Measurements from ENCODE around the gene CNOT6.

The CNOT6 gene

GRCh38 chr5:180586870-180587269 lies 92.7 kb downstream of the CNOT6 start:
- no peak for DNase-seq

GRCh38 chr5:180589771-180590542 lies 95.8 kb downstream of the CNOT6 start:
- DNase-seq = no peak

- no peak for DNase-seq
Measured at GRCh38 chr5:180590543-180591310, 96.5 kb downstream of the CNOT6 start.

- DNase-seq = peak; percentile 37
Measured at GRCh38 chr5:180591311-180591887, 97.2 kb downstream of the CNOT6 start, which contains the start of gene SCGB3A1. Gene SCGB3A1, minus strand, starts transcription at chr5:180591499. Its CDS starts 37 bp downstream, at chr5:180591462.

DNA sequence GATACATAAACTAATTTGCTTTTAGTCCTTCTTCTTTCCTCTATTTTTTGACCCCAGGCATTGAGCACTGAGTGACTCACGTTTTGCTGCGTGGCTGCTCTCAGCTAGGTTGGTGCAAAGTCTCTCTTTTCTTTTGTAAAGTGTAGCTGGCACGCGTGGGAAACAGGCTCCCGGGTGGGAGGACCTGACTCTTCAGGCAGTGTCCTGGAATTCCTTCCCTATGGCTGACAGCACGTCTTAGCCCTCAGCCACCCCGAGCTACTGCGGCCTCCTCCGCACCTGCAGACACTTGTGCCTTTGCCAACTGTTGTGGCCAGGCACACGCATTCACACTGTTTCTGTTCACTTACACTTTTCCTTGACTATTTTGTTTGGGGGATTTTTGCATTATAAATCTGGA lies 98.0 kb downstream of the CNOT6 start:
- no peak for DNase-seq

DNA sequence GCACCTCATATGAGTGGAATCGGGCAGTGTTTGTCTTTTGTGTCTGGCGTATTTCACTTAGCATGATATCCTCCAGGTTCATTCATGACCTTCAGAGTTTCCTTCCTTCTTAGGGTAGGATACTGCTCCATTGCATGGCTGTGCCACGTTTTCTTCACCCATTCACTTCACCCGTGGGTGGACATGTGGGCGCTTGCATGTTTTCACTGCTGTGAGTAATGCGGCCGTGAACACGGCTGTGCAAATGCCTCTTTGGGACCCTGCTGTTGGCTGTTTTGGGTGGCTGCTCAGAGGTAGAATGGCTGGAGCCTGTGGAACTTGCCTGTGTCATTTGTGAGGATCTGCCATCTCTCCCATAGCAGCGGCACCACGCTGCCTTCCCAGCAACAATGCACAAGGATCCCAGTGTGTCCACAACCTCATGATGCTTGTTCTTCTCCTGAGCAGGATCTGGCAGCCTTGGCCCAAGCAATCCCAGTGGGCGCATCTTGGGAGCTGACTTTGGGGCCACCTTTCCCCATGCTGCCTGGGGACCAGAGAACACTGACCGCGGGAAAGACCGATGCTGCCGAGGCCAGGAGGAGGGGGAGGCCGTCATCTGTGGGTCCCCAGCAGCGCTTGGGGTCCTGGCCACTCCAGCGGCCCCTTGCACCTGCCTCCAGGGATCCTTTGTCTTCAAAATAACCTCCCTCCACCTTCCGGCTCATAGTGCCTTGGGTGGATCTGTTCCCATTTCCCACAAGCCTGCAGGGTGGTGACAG lies 99.4 kb downstream of the CNOT6 start:
- DNase-seq = no peak

- DNase-seq = no peak
Measured at GRCh38 chr5:180594311-180595045, 100.3 kb downstream of the CNOT6 start.

GRCh38 chr5:180595046-180595379 lies 100.8 kb downstream of the CNOT6 start:
- no peak for DNase-seq

- DNase-seq = no peak
Measured at GRCh38 chr5:180595381-180596114, 101.4 kb downstream of the CNOT6 start.

GRCh38 chr5:180596115-180596667 lies 102.0 kb downstream of the CNOT6 start:
- DNase-seq = no peak

DNA sequence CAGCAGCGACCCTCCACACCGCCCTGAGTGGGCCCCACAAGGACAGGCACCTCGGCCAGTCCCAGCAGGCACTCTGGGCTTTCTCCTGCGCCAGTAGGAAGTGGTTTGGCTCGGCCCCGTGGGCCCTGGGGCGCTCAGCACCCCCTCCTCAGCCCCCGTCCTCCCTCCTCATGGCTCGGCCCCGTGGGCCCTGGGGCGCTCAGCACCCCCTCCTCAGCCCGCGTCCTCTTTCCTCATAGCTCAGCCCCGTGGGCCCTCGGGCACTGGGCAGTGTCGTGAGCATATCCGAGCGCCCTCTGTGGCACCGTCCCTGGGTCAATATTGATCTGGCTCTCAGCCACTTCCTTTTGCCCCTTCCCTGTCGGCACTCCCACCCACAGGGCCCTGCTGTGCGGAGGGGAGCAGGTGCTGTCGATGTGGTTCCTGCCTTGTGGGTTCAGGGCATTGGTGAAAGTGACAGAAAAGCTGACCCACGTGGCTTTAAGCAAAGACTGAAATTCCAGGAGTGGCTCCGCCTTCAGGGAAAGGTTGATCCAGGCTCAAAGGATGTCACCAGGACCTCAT lies 102.6 kb downstream of the CNOT6 start:
- DNase-seq = peak; percentile 32

GRCh38 chr5:180598316-180598701 lies 104.1 kb downstream of the CNOT6 start:
- no peak for DNase-seq

GRCh38 chr5:180598797-180599589 lies 104.8 kb downstream of the CNOT6 start:
- no peak for DNase-seq

GRCh38 chr5:180599590-180599914 lies 105.4 kb downstream of the CNOT6 start:
- DNase-seq = no peak

DNA sequence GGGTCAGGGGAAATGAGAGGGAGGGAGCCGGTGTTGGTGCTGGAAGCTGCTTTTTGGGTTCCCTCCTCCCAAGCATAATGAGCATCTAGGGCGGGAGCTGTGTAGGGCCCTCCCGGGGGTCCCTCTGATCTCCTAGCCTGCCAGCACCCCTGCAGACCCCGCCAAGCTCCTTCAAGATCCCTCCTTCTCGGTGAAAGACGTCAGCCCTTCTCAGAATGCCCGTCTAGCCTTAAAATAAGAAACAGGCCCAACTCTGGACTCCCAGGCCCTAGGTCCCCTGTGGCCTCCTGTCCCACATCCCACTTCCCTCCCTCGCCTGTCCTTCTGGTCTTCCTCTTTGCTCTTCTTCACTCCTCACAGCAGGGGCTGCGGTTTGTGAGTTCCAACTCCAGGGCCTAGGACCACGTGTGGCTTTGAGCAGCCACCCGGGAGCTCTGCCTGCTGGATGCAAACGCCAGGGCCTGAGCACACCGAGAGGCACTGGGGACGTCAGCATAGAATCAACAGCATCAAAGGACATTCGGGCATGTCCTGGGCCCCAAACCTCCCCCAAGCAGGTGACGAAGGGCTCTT lies 105.9 kb downstream of the CNOT6 start:
- no peak for DNase-seq

DNA sequence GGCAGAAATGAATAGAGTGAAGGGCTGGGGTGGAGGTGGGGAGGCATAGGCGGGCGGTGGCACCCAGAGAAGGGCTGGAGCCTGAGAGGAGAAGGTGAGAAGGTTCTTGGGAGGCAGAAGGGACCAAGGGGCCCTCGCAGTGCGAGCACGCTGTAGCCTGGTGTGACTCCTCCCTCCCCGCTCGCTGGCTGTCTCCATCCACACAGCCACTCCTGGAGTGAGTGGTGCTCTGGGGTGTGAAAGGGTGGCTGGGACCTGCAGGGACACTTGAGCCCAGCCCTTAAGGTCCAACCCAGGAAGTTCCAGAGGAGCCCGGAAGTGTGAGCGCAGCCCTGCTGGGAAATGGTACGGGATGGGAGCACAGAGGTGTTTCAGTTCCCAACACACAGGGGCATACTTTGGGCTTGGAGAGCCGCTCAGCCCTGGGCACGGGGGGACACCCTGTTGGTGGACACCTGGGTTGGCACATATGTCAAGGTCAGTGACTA lies 106.4 kb downstream of the CNOT6 start:
- DNase-seq = no peak

DNA sequence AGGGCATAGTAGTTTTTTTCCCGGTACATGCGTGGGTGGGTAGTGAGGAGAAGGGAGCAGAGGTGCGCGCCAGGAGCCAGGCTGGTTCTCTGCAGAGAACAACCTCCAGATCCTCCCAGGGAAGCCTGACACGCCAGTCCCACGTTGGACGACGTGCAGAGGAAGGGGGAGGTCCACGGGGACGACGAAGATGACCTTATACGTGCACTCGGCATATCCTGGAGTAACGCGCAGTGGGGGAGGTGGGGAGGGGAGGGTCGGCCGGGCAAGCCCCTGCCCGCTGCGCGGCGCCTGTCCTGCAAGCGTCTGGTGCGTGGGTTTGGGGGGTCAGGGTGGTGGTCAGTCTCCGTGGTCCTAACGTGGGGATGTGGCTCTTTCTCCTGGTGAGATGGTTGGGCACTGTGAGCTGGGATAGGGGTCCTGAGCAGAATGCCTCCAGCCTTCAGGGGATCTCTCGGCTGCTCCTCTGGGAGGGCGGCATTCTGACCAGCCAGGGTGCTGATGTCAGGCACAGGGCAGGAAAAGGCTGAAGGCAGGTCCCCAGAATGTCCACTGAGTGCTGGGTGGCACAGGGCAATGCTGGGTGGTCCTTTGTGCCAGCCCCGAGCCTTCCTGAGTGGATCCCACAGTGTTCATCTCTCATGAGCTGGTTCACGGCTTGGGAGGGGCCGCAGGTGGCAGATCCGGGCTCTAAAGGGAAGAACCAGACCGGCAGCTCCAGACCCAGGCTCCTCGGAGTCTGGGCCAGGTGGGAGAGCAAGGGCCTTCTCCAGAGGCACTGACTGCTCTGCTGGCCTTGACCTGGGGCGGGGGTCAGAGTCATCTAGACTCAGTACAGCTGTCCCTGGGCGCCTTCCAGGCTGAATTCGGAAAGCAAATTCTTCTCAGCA lies 107.7 kb downstream of the CNOT6 start:
- no peak for DNase-seq

- DNase-seq = no peak
Measured at GRCh38 chr5:180602481-180603075, 108.4 kb downstream of the CNOT6 start.

All from DMS53 (cell line).